Sciatic nerve (tissue), 1 donor: ENCODE results near the gene SEPTIN10. TPM values are rescaled to one million over a fixed set of nuclear protein-coding genes. Genes with fewer than 3 reads are reported as not detected.

Source experiments
- total RNA-seq: library from RNA; stranded (reverse); fragmentation: NEBNext Ultra II Directional; extraction: Animal tissue kit (Norgen Biotek cat#: 25700); gene quantifications from one replicate; pipeline ENCODE4 v1.2.1, GENCODE V29; 2021
- donor health status: DM: no; HTN: no; CAD: no.

Gene SEPTIN10
- total RNA-seq, 1 donor from 2014 or later = 135 TPM

Other genes with a start within 250 kb of the SEPTIN10 start
- gene SOWAHC, start 398 bp upstream of the SEPTIN10 start, total RNA-seq = 30.9 TPM
- gene RGPD5, start 180.3 kb upstream of the SEPTIN10 start, total RNA-seq = 134 TPM